ENCODE data around the gene BCL2L13.
"Not testable (repeated sequence)": the region's sequence is repeated elsewhere in the genome, so short reads cannot be mapped to it uniquely, and the experiment has no call there.

The BCL2L13 gene

DNA sequence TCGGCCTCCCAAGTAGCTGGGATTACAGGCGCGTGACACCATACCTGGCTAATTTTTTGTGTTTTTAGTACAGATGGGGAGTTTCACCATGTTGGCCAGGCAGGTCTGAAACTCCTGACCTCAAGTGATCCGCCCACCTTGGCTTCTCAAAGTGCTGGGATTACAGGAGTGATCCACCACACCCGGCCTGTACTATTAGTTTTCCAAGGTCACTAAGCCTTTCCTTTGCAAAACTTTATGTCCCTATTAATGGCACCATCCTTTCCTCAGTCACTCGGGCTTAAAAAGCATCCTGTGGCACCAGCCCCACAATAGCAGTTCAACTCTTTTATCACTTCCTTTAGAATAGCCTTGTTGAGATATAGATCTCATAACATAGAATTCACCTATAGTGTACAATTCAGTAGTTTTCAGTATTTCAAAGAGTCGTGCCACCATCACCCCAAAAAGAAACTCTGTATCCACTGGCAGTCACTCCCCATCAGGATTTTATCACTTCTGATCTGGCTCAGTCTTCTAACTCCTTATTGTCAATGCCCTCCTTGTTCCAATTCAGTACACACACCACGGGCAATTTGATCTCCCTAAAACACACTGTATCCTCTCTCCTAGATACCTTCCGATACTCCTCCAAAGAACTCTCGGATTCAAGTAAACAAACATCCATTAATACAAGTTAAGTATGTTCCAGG lies 921 bp upstream of the BCL2L13 start:
- DNase-seq, result no peak

DNA sequence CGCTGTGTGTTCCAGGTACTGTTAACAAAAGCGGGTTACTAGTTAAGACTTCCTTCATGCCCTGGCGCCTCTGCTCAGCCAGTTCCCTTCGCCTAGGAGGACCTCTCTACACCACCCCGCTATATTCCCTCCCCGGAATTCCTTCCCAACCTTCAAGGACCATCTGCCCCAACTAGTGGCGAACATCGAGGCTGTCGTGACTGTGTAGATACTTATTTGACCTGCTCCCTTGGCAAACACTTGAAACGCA lies 450 bp upstream of the BCL2L13 start:
- no peak for DNase-seq

DNA sequence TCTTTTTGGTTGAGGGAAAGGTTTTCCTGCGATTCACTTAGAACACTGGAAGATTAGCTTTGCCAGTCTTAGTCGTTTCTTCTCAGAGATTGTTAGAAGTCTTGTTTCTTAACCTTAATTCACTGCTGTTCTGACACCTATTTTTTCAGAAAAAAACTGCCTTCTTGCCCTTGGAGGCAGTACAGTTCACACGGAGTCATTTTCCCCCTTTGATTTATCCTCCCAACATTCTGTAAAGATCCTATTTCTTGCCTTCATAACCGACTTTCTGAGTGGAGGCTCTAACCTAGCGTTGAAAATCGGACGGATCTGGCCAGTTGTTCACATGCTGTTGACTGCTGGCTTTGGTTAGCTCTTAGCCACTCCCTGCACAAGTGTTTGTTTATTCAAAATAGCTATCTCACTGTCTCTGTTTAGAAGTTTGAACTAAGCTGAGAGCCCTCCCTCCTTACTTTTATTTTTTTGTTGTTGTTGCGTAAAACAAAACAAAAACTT lies 737 bp downstream of the BCL2L13 start:
- peak; percentile 15 for DNase-seq

DNA sequence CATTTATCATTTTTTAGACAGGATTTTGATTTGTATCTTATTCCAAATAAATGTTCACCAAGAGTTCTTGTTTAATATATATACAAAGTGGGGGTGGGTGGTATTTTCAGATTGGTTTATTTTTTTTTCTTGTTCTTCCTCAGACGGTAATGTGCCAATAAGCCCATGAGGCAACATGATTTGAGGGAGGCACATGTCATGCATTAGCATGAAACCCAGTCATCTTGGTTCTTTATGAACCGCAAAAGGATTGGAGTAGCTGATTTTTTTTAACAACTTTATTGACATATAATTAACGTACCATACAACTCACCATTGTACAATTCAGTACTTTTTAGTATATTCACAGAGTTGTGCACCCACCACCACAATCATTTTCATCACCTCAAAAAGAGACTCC lies 2.7 kb downstream of the BCL2L13 start:
- no peak for DNase-seq

DNA sequence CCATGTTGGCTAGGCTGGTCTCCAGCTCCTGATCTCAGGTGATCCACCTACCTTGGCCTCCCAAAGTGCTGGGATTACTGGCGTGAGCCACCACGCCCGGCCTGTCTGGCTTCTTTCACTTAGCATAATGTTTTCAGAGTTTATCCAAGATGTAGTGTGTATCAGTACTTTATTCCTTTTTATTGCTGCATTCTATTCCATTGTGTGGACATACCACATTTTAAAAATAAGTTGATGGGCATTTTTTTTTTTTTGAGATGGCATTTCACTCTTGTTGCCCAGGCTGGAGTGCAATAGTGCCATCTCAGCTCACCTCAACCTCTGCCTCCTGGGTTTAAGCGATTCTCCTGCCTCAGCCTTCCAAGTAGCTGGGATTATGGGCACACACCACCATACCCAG lies 3.8 kb downstream of the BCL2L13 start:
- not testable (repeated sequence) for DNase-seq

DNA sequence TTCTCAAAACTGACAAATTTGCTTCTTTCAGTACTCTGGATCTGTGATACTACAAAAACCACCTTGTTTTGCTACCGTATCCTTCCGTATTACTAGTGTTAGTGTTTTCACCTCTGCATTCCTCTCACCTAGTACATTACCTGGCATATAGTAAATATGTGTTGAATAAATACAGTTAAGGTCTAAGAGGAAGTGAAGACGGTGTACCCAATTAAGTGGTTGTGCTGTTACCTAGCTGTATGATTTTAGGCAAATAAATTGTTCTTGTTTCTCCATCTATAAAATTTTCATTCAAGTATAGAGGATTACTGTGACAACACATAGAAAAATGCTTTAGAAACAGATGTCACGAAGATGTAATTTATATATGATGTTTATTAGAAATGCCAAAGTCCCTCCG lies 8.9 kb downstream of the BCL2L13 start:
- DNase-seq, result no peak

DNA sequence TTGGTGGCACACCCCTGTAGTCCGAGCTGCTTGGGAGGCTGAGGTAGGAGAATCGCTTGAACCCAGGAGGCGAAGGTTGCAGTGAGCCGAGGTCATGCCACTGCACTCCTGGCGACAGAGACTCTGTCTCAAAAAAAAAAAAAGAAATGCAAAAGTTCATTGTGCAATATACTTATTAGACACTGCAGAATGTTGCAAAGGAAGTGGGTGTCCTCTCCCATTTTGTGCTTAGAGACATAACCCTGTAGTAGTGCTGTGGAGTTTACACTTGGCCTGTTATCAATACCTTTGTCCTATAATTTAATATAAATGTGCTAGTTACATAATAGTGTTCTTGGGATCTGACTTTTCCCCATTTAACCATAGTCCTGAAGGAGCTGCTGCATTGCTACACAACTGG lies 9.4 kb downstream of the BCL2L13 start:
- no peak for DNase-seq

DNA sequence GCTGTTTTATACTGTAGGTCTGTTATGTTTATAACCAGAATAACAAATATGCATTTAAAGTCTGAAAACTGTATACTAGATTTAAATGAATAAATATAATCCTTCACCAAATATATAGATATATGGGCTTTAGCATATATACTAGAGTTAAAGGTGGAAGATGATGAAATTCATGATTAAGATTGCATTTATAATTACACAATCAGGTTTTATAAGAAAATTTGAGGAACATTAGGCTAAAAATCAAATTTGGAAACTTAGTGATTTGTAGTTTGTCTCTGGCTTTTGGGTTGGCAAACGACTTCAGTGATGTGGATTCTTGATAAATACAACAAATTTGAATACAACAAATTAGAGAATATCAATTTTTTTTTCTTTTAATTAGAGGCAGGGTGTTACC lies 10.0 kb downstream of the BCL2L13 start:
- no peak for DNase-seq

DNA sequence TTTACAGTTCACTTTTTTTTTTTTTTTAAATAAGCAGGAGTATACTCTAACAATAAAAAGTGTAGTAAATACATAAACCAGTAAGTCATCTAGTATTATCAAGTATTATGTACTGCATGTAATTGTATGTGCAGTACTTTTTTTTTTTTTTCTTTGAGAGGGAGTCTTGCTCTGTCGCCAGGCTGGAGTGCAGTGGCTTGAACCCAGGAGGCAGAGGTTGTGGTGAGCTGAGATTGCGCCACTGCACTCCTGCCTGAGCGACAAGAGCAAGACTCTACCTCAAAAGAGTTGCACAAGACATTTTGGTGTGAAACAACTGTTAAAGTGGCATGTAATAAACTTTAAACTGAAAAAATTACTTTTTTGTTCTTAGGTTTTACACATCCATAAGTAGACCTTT lies 16.7 kb downstream of the BCL2L13 start:
- DNase-seq, result no peak

DNA sequence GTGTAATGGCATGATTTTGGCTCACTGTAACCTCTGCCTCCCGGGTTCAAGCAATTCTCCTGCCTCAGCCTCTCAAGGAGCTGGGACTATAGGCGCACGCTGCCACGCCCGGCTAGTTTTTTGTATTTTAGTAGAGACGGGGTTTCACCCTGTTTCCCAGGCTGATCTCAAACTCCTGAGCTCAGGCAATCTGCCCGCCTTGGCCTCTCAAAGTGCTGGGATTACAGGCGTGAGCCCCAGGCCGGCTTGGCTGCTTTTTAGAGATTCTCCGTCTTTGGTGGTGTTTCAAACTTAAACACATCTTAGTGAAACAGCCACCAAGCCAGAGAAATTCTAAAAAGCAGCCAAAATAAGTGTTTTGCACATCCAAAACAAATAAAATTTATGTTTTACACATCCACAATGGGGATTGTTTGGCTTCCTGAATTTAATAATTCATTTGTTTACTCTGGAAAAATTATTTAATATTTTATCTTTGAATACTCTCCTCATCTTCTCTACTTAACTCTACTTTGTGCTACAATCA lies 18.4 kb downstream of the BCL2L13 start:
- DNase-seq, result no peak

DNA sequence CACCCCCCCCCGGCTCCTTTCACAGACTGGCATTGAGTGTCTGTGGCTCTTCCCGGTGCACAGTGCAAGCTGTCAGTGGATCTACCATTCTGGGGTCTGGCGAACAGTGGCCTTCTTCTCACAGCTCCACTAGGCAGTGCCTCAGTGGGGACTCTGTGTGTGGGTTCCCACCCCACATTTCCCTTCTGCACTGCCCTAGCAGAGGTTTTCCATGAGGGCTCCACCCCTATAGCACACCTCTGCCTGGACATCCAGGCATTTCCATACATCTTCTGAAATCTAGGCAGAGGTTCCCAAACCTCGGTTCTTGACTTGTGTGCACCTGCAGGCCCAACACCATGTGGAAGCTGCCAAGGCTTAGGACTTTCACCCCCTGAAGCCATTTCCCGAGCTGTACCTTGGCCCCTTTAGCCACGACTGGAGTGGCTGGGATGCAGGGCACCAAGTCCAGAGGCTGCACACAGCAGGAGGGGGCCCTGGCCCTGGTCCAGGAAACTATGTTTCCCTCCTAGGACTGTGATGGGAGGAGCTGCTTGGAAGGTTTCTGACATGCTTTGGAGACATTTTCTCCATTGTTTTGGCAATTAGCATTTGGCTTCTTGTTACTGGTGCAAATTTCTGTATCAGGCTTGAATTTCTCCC lies 26.0 kb downstream of the BCL2L13 start:
- DNase-seq, result no peak

DNA sequence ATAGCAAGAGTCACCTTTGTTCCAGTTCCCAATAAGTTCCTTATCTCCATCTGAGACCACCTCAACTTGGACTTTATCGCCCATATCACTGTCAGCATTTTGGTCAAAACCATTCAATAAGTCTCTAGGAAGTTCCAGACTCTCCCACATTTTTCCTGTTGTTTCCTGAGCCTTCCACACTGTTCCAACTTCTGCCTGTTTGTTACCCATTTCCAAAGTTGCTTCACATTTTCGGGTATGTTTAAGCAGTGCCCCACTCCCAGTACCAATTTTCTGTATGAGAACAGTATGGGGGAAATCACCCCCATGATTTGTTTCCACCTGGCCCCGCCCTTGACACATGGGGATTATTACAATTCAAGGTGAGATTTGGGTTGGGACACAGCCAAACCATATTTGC lies 26.7 kb downstream of the BCL2L13 start:
- no peak for DNase-seq

DNA sequence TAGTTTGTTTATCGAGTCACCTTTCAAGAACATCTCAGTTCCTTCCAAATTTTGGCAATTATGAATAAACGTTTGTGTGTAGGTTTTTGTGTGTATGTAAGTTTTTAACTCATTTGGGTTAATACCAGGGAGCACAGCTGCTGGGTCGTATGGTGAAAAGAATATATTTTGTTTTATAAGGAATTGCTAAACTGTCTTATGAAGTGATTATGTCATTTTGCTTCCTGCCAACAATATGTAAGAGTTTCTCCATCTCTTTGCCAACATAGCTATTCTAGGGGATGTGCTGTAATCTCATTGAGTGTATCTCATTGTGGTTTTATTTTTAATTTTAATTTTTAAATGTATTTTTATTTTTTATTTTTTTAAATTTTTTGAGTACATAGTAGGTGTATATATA lies 27.3 kb downstream of the BCL2L13 start:
- no peak for DNase-seq

DNA sequence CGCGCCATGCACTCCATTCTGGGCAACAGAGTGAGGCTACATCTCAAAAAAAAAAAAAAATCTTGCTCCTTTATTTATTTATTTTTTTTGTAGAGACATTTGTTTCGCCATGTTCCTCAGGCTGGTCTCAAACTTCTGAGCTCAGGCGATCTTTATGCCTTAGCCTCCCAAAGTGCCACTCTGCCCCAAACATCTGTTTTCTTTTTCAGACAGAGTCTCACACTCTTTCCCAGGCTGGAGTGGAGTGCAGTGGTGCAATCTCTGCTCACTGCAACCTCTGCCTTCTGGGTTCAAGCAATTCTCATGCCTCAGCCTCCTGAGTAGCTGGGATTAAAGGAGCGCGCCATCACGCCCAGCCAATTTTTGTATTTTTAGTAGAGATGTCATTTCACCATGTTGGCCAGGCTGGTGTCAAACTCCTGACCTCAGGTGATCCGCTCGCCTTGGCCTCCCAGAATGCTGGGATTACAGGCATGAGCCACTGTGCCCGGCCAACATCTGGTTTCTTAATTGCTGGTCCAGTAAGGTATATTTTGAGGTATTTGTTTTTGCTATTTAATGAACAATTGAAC lies 33.0 kb downstream of the BCL2L13 start:
- not testable (repeated sequence) for DNase-seq

DNA sequence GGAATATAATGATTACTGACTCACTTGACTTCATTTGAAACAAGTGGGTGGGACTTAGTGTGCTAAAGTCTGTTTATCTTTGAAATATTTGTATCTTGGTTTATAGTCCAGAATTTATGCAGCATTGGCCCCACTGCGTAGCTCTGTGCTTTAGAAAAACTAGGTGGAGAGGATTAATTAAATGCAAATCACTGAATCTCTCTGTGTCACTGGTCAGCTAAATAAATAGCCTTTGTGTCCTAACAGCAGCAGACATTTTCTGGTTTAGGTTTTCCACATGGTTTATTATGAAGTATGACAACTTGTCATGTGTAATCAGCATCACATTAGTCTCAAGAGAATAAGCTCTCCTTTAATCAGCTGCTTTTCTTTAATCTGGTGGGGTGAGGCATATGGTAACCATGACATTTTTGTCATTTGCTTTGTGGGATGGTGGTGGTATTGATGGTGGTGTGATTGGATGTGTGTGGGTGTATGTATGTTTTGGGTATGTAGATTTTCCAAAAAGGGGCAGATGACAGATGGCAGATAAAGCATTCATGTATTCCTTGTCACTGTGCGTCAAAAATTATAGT lies 33.9 kb downstream of the BCL2L13 start:
- no peak for DNase-seq

DNA sequence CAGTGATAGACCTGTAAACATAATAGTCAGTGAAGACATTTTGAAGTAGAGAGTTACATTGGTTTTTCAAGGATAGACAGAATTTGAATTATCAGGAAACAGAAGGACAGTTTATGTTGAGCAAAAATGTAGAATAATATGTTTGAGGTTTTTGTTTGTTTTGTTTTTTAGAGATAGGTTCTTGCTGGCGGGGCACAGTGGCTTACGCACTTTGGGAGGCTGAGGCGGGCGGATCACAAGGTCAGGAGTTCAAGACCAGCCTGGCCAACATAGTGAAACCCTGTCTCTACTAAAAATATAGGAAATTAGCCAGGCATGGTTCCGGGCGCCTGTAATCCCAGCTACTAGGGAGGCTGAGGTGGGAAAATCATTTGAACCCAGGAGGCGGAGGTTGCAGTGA lies 35.6 kb downstream of the BCL2L13 start:
- no peak for DNase-seq

DNA sequence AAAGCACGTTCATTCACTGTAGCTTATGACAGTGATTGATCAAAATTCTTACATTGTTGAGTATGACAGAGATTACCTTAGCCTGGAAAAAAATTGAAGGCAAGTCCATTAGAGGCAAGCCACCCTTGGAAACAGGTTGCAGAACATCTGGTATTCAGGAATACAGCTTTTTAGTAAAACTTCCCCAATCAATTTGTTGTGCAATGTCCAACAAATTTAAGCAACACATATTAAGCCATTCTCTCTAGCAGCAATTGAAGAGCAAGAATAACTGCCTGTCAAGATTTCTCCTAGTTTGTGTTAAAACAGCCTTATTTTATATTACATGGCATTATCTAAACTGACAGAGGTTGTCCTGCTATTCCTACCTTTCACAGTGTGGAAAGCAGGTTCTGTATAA lies 37.0 kb downstream of the BCL2L13 start:
- DNase-seq, result no peak

DNA sequence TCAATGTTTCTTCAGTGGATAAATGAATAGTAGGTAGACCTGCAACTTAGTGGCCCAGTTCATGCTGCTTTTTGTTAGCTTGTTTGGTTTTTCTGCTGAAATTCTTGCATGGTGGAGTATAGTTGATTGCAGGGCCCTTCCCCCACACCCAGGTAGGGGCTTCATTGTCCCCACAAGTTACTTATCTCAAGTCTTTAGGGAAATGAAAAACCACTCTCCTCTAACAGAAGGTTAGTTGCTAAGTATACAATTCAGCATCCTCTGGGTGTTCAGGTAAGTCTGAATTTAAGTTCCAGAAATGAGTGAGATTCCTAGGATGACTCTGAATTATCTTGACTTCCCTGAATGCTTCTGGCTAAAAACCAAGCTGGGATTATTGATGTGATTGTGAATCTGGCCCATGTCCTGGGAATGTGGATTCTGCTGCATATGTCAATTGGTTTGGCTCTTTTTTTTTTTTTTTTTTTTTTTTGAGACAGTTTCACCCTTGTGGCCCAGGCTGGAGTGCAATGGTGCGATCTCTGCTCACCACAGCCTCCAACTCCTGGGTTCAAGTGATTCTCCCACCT lies 40.3 kb downstream of the BCL2L13 start:
- DNase-seq, result no peak

DNA sequence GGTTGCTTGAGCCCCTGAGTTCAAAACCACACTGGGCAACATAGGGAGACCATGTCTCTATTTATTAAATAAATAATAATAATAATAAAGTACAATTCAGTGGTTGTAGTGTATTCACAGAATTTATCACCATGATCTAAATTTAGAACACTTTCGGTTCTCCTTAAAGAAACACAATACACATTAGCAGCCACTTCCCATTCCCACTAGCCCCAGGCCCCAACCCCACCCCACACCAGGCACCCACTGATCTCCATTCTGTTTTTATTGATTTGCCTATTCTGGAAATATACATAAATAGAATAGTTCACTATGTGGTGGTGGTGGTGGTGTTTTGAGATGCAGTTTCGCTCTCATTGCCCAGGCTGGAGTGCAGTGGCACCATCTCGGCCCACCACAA lies 45.7 kb downstream of the BCL2L13 start:
- no peak for DNase-seq

DNA sequence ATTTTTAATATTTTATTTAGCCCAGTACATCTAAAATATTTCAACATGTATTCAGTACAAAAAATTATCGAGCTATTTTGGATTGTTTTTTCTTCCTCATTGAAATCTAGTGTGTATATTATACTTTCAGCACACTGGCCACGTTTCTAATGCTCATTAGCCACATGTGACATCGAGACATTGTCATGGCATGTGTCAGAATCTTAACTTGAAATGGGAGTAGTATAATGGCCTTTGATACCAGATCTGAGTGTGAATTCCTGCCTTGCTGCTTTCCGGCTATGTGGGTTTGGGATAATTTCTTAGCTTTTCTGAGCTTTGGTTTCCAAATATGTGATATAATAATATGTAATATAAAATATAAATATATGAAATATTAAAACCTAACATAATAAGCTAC lies 54.3 kb downstream of the BCL2L13 start:
- DNase-seq, result no peak

DNA sequence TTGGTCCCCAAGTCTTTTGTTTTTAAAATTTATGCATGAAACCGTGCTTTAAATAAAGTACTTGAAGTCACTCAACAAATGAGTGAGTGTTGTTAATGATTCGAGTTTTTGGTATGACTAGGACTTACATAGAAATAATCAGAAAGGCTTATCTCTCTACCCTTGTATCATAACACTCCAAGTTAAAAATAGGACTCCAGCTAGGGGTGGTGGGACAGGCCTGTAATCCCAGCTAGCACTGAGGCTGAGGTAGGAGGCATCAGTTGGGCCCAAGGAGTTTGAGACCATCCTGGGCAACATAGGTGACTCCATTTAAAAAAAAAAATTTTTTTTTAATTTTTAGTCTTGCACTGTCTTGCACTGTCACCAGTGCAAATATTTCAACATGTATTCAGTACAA lies 55.6 kb downstream of the BCL2L13 start:
- DNase-seq, result no peak

DNA sequence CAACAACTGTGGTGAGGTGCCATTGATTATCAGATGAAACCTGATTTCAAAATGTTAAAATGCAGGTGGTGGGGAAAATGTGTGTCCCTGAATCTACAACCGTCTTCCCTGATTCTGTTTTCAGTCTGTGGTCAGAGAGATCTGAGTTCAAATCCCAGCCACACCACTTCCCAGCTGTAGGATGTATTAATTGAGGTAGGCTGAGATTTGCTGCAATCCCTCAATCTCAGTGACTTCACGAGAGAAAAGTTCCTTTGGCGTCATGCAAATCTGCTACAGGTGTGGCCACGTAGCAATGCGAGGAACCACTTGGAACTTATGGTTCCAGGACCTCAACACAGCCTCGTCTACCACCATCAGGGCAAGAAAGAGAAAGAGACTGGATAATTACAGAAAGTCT lies 56.2 kb downstream of the BCL2L13 start:
- DNase-seq, result no peak

DNA sequence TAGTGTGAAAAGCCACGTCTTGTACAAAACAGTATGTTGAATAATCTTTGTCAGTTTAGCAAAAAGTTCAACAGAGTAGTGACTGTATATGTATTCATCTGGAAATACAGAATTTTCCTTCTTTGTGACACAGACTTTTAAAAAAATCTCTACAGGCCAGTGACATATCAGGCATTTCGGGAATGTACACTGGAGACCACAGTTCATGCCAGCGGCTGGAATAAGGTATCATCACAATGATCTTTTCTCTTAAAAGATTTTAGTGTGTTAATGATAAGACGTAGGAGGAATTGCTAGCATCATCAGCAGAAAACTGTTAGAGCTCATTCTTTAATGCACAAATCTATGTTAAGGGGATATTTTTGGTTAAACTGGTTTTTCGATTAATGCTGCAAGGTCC lies 57.4 kb downstream of the BCL2L13 start:
- no peak for DNase-seq

DNA sequence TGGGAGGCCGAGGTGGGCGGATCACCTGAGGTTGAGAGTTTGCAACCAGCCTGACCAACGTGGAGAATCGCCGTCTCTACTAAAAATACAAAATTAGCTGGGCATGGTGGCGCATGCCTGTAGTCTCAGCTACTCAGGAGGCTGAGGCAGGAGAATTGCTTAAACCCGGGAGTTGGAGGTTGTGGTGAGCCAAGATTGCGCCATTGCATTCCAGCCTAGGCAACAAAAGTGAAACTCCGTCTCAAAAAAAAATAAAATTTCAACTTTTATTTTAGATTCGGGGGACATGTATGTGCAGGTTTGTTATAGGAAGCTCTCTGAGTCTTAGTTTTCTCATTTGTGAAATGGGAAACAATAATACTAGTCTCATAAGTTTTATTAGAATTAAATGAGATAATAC lies 58.6 kb downstream of the BCL2L13 start:
- not testable (repeated sequence) for DNase-seq

All from CD4-positive, alpha-beta T cell treated with Interleukin-4 for 4 hours (primary cell).